Cardiac muscle cell (in vitro differentiated cells and primary cell): Measurements from ENCODE around the gene RTCB. TPM values are rescaled to one million over a fixed set of nuclear protein-coding genes. Genes with fewer than 3 reads are reported as not detected.
A peak's percentile ranks its signal among the peaks of the same experiment; 100 is the strongest.

Source experiments
- DNase-seq, 2 donors: peaks; one replicate each; pipeline versions ENCODE4 v3.0.0 to v3.0.0-alpha.2; 2010 to 2017; ENCODE audit warnings: low read depth in 1 of 2, low spot score in 1 of 2
- H3K27ac ChIP-seq: fragments of 200-600 bp; sonication (generic); 2 replicates; pipeline ENCODE4 v1.5.1; 2016
- H3K27me3 ChIP-seq: fragments of 200-600 bp; sonication (generic); 2 replicates; pipeline ENCODE4 v1.6.0; 2016; ENCODE audit warnings: control low read depth
- H3K36me3 ChIP-seq: fragments of 200-600 bp; sonication (generic); 2 replicates; pipeline ENCODE4 v1.5.1; 2016; ENCODE audit warnings: control low read depth
- H3K4me1 ChIP-seq: fragments of 200-600 bp; sonication (generic); 2 replicates; pipeline ENCODE4 v1.8.1; 2017; ENCODE audit warnings: low read depth, mild to moderate bottlenecking, mixed run types
- H3K4me3 ChIP-seq: fragments of 200-600 bp; sonication (generic); 2 replicates; pipeline ENCODE4 v1.5.1; 2016; ENCODE audit warnings: mild to moderate bottlenecking
- H3K9me3 ChIP-seq: fragments of 200-600 bp; sonication (generic); 2 replicates; pipeline ENCODE4 v1.5.1; 2017; ENCODE audit warnings: low read depth, mild to moderate bottlenecking, control low read depth
- polyA plus RNA-seq: library from polyadenylated mRNA; unstranded; fragments of >200 nt; fragmentation: Nextera tagmentation; extraction: Ambion mirVana; gene quantifications from 2 replicates; pipeline ENCODE4 v1.2.1, GENCODE V29; 2016
- total RNA-seq: library from RNA; depleted of rRNA; stranded (reverse); fragments of >200 nt; gene quantifications from 2 replicates; pipeline ENCODE4 v1.2.3, GENCODE V29; 2016
- TF ChIP-seq, protein P1 (sequence below): IDR thresholded peaks from 2 replicates; pipeline ENCODE4 v1.5.1; 2012; ENCODE audit warnings: low read depth, mild to moderate bottlenecking, low read length

Gene RTCB
- total and polyA plus RNA-seq, 2 experiments from 2014 or later: 104 to 154 TPM

DNA sequence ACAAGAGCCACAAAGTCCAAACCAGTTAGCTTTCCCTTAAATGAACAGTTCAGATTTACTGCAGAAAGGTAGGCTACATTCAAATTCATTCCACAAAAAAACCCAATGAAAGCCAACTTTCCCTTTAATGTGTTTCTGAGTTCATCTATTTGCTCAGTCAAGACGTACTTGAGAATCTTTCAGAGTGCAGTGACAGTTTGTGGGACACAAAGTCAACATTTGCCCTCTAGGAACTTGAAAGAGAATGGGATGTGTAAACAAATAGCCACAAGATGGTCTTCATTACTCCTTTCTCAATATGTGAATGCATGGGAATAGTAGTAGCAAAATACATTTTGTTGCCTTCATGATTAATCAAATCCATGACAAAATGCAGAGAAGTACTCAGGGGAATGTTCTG is 15.8 kb downstream of the RTCB start:
- TF ChIP-seq, protein P1, sequence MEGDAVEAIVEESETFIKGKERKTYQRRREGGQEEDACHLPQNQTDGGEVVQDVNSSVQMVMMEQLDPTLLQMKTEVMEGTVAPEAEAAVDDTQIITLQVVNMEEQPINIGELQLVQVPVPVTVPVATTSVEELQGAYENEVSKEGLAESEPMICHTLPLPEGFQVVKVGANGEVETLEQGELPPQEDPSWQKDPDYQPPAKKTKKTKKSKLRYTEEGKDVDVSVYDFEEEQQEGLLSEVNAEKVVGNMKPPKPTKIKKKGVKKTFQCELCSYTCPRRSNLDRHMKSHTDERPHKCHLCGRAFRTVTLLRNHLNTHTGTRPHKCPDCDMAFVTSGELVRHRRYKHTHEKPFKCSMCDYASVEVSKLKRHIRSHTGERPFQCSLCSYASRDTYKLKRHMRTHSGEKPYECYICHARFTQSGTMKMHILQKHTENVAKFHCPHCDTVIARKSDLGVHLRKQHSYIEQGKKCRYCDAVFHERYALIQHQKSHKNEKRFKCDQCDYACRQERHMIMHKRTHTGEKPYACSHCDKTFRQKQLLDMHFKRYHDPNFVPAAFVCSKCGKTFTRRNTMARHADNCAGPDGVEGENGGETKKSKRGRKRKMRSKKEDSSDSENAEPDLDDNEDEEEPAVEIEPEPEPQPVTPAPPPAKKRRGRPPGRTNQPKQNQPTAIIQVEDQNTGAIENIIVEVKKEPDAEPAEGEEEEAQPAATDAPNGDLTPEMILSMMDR: no peak
- peaks cover 84% of the 10 kb centered on the region for H3K36me3 ChIP-seq

DNA sequence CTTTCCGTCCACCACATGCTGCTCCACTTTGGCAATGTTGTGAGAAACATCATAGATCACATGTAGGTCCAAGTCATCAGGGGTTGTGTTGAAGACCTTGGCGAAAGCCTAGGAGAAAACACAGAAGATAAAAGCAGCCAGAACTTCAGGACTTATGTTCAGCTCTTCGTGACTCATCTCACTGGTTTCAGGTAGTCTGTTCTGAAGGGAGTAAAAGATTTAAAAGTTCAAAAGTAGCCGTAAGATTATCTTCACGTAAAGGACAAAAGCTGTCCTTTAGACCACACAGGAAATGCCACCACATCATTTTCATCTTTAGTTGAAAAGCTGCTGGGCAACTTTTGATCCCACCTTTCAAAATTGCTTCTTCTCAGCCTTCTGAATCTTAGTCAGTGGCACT is 16.9 kb downstream of the RTCB start:
- H3K9me3 ChIP-seq: no peaks in the 10 kb centered on the region
- no peak overlapping the region for H3K4me3 ChIP-seq
- no peaks in the 10 kb centered on the region for H3K4me1 ChIP-seq
- no peaks in the 10 kb centered on the region for H3K27me3 ChIP-seq
- no peak overlapping the region for H3K27ac ChIP-seq
- TF ChIP-seq, protein P1: no peak
- no peak for DNase-seq
- peaks cover 81% of the 10 kb centered on the region for H3K36me3 ChIP-seq

More for the DNA sequence above, 15.8 kb downstream of the RTCB start:
- Histone ChIP-seq H3K4me3 (no peak overlapping the region), H3K9me3 (no peaks in the 10 kb centered on the region), H3K27me3 (no peaks in the 10 kb centered on the region), H3K4me1 (no peaks in the 10 kb centered on the region), H3K27ac (no peak overlapping the region)
- DNase-seq: no peak

DNA sequence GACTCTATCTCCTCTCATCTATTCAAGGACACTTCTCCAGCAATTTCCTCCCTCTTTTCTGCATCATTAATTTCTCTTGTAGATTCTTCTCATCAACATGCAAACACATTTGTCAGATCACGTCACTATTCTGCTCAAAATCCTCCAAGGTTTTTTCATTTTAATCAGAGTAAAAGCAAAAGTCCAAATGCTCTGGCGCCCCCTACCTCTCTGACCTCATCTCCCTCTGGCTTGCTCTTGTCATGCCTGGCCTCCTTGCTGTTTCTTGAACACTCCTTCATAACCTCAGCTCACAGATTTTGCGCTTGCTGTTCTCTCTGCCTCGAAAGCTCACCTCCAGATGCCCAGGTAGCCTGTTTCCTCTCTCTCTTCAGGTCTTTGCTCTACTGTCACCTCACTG is 22.4 kb downstream of the RTCB start:
- Histone ChIP-seq H3K36me3 (peaks cover 47% of the 10 kb centered on the region), H3K4me1 (no peaks in the 10 kb centered on the region), H3K27ac (no peak overlapping the region), H3K4me3 (no peak overlapping the region), H3K9me3 (no peaks in the 10 kb centered on the region), H3K27me3 (no peaks in the 10 kb centered on the region)
- peak; percentile 23 to 28 for DNase-seq
- TF ChIP-seq, protein P1: peak; percentile 44

DNA sequence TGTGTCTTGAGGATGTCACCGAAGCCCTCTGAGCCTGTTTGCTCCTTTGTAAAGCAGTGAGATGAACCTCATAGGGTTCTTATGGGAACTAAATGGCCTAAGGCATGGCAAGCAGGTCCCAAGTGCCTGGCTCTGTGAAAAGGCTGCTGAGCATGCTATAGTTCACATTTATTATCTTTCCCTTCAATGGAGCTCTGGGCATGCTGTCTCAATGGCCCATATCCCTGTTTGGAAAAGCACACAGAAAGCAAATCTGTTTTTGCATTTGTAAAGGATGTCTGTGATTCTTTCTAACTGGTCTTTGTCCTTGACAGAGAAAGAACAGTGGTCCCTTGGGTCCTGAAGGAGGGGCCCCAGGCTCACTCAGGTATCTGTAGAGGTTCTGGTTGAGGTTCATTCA is 26.4 kb downstream of the RTCB start:
- H3K27ac ChIP-seq: no peak overlapping the region
- peaks cover 12% of the 10 kb centered on the region for H3K36me3 ChIP-seq
- no peak for DNase-seq
- no peaks in the 10 kb centered on the region for H3K9me3 ChIP-seq
- H3K27me3 ChIP-seq: no peaks in the 10 kb centered on the region
- no peaks in the 10 kb centered on the region for H3K4me1 ChIP-seq
- H3K4me3 ChIP-seq: no peak overlapping the region
- TF ChIP-seq, protein P1: no peak

DNA sequence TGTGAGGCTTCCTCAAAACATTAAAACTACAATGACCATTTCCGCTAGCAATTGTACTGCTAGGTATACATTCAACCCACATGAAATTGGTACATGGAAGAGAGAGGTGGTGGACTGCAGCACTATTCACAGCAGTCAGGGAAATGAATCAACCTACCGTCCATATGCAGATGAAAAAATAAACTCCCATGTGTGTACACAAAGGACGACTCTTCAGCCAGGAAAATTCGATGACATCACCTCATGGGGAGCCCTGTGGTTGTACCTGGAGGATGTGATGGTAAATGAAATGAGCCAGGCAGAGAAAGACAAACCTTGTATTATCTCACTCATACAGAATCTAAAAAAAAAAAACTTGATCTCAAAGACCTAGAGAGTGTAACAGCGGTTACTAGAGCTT is 31.1 kb downstream of the RTCB start:
- TF ChIP-seq, protein P1: no peak
- Histone ChIP-seq H3K27ac (no peak overlapping the region), H3K4me3 (no peak overlapping the region), H3K4me1 (no peaks in the 10 kb centered on the region), H3K9me3 (no peaks in the 10 kb centered on the region), H3K27me3 (no peaks in the 10 kb centered on the region), H3K36me3 (no peaks in the 10 kb centered on the region)
- no peak for DNase-seq

DNA sequence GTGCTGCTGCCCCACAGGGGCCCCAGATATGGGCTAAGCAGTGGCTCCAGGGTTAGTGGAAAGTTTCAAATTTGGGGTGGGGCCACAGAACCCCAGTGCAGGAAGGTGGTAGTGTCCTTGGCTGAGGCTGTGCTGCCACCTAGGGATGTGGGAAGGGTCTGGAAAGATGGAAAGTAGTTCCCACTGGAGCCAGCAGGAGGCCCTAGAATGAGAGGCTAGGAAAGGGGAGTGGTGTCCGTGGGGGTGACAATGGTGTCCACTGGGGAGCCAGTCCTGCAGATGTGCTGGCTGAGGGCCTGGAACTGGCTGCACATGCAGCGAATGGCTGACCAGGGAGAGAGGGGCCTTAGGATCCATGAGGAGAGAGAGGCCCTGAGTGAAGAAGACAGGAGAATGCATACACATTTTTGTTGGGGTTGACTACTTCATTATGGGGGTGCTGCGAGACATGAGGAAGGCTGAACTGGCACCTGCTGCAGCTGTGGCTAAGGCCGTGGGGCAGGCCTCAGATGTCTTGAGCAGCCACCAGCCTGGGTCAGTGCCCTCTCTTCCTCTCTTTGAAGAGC is 33.3 kb downstream of the RTCB start:
- peak; percentile 36 to 45 for DNase-seq
- no peaks in the 10 kb centered on the region for H3K27me3 ChIP-seq
- H3K9me3 ChIP-seq: no peaks in the 10 kb centered on the region
- H3K4me3 ChIP-seq: no peak overlapping the region
- TF ChIP-seq, protein P1: peak; percentile 67
- no peaks in the 10 kb centered on the region for H3K36me3 ChIP-seq
- no peak overlapping the region for H3K27ac ChIP-seq
- no peaks in the 10 kb centered on the region for H3K4me1 ChIP-seq
